Fibroblast of gingiva (primary cell): ENCODE results near the gene GPR176.
A peak's percentile ranks its signal among the peaks of the same experiment; 100 is the strongest.

Source experiments
- DNase-seq: peaks from one replicate; pipeline ENCODE4 v3.0.0-alpha.2; 2011; ENCODE audit warnings: low read depth

The GPR176 gene

GRCh38 chr15:39807791-39808190 is 112.3 kb downstream of the GPR176 start:
- no peak for DNase-seq

- DNase-seq, result peak; percentile 53
Measured at GRCh38 chr15:39804026-39804425, 116.0 kb downstream of the GPR176 start.

GRCh38 chr15:39803016-39803415 is 117.0 kb downstream of the GPR176 start:
- DNase-seq, result no peak

- DNase-seq, result no peak
Measured at GRCh38 chr15:39801641-39802309, 118.3 kb downstream of the GPR176 start.

GRCh38 chr15:39799552-39800011 is 120.5 kb downstream of the GPR176 start:
- DNase-seq, result no peak

GRCh38 chr15:39798382-39798781 is 121.7 kb downstream of the GPR176 start:
- no peak for DNase-seq

GRCh38 chr15:39797407-39797806 is 122.7 kb downstream of the GPR176 start:
- no peak for DNase-seq

- DNase-seq, result no peak
Measured at GRCh38 chr15:39796601-39797000, 123.5 kb downstream of the GPR176 start.

- DNase-seq, result no peak
Measured at GRCh38 chr15:39795486-39795885, 124.6 kb downstream of the GPR176 start.

- DNase-seq, result no peak
Measured at GRCh38 chr15:39794954-39795353, 125.1 kb downstream of the GPR176 start.

- no peak for DNase-seq
Measured at GRCh38 chr15:39793923-39794322, 126.1 kb downstream of the GPR176 start.

- DNase-seq, result no peak
Measured at GRCh38 chr15:39792844-39793335, 127.2 kb downstream of the GPR176 start.

- peak; percentile 46 for DNase-seq
Measured at GRCh38 chr15:39792025-39792843, 127.8 kb downstream of the GPR176 start.

- peak; percentile 80 for DNase-seq
Measured at GRCh38 chr15:39789736-39790135, 130.3 kb downstream of the GPR176 start.

GRCh38 chr15:39788800-39789565 is 131.1 kb downstream of the GPR176 start:
- peak; percentile 75 for DNase-seq

- no peak for DNase-seq
Measured at GRCh38 chr15:39788108-39788507, 132.0 kb downstream of the GPR176 start.

- DNase-seq, result no peak
Measured at GRCh38 chr15:39787479-39787878, 132.6 kb downstream of the GPR176 start.

- peak; percentile 64 for DNase-seq
Measured at GRCh38 chr15:39786447-39787056, 133.5 kb downstream of the GPR176 start.

GRCh38 chr15:39785841-39786240 is 134.2 kb downstream of the GPR176 start:
- no peak for DNase-seq

- no peak for DNase-seq
Measured at GRCh38 chr15:39785139-39785538, 134.9 kb downstream of the GPR176 start.

- DNase-seq, result no peak
Measured at GRCh38 chr15:39784638-39785037, 135.4 kb downstream of the GPR176 start.

GRCh38 chr15:39784125-39784524 is 135.9 kb downstream of the GPR176 start:
- no peak for DNase-seq
